Duodenal mucosa (tissue), 2 donors: ENCODE measurements around the gene HECTD4.

Experiments
- H3K27ac ChIP-seq: one replicate; pipeline ENCODE4 v1.7.0; 2013; ENCODE audit warnings: low read depth, low read length
- H3K27me3 ChIP-seq, 2 donors: one replicate each; pipeline ENCODE4 v1.7.0; 2013; ENCODE audit warnings: low read length in 2 of 2, control low read depth in 1 of 2; ENCODE audit not compliant: insufficient read depth in 2 of 2, control insufficient read depth in 1 of 2
- H3K36me3 ChIP-seq, 2 donors: one replicate each; pipeline ENCODE4 v1.7.0; 2013; ENCODE audit warnings: low read length in 2 of 2, control low read depth in 1 of 2; ENCODE audit not compliant: insufficient read depth in 2 of 2, control insufficient read depth in 1 of 2
- H3K4me1 ChIP-seq, 2 donors: one replicate each; pipeline ENCODE4 v1.7.0; 2013; ENCODE audit warnings: low read length in 2 of 2, control low read depth in 1 of 2; ENCODE audit not compliant: insufficient read depth in 2 of 2, control insufficient read depth in 1 of 2
- H3K4me3 ChIP-seq, 2 donors: one replicate each; pipeline ENCODE4 v1.7.0; 2013; ENCODE audit warnings: low read length in 2 of 2, low read depth in 1 of 2
- H3K9ac ChIP-seq, 2 donors: one replicate each; pipeline ENCODE4 v1.7.0; 2013; ENCODE audit warnings: low read length in 2 of 2, low read depth in 1 of 2
- H3K9me3 ChIP-seq, 2 donors: one replicate each; pipeline ENCODE4 v1.7.0; 2013; ENCODE audit warnings: low read length in 2 of 2, control low read depth in 1 of 2; ENCODE audit not compliant: control insufficient read depth in 1 of 2

Gene HECTD4

GRCh38 chr12:112167718-112168525 lies 214.3 kb downstream of the HECTD4 start:
- no peaks in the 10 kb centered on the region for H3K9me3 ChIP-seq
- H3K9ac ChIP-seq: no peak overlapping the region
- no peak overlapping the region for H3K4me3 ChIP-seq
- peaks cover 3 to 4% of the 10 kb centered on the region in 2 donors for H3K4me1 ChIP-seq
- H3K36me3 ChIP-seq: peaks cover 19 to 48% of the 10 kb centered on the region in 2 donors
- no peaks in the 10 kb centered on the region for H3K27me3 ChIP-seq
- no peak overlapping the region for H3K27ac ChIP-seq

GRCh38 chr12:112167031-112167461 lies 215.2 kb downstream of the HECTD4 start:
- Histone ChIP-seq H3K36me3 (peaks cover 13 to 48% of the 10 kb centered on the region in 2 donors), H3K4me1 (peaks cover 3 to 4% of the 10 kb centered on the region in 2 donors), H3K27me3 (no peaks in the 10 kb centered on the region), H3K4me3 (no peak overlapping the region), H3K9ac (no peak overlapping the region), H3K9me3 (no peaks in the 10 kb centered on the region), H3K27ac (no peak overlapping the region)

DNA sequence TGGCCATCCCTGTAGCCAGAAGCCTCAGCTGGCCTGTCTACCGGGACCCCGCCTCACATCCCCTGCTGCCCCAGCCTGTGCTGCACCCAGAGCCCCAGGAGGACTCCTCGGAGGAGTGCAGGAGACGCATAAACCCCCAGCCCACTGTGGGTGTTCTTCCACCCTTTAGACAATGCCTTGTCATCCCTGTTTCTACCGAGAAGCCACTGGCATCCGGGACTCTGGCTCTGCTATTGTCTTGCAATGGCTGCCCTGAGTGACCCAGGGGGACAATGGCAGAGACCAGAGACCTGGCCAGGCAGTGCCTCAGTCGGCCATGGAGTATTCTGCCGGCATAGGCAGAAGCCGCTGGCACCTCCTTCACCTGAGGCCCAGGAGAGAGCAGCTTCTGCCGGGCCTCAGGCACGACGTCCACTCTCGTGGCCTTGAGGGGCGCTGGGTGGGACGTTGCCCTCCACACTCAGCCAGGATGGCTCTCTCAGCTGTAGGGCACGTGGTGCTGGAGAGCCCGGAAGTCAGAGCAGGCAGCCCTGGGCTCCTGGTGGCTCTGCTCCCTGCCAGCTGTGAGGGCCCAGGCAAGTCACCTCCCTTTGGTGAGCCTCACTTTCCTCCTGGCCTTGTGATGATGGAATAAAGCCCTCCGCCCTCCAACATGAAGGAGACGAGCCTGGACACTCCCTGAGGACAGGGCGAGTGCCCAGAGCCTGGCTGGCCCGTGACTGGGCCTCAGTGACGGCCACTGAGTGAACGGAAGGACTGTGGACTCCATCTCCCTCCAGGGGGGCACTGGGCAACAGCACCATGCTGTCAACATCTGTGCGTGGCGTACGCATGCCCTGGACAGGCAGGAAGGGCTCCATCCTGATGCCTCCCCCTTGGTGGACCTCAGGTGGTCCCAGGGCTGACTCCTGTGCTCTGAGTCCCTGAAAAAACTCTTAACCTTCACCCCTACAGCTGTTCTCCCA lies 215.9 kb downstream of the HECTD4 start:
- H3K27ac ChIP-seq: no peak overlapping the region
- H3K9me3 ChIP-seq: no peaks in the 10 kb centered on the region
- H3K27me3 ChIP-seq: no peaks in the 10 kb centered on the region
- no peak overlapping the region for H3K4me3 ChIP-seq
- peaks cover 8 to 49% of the 10 kb centered on the region in 2 donors for H3K36me3 ChIP-seq
- peaks cover 3 to 4% of the 10 kb centered on the region in 2 donors for H3K4me1 ChIP-seq
- H3K9ac ChIP-seq: no peak overlapping the region

GRCh38 chr12:112165624-112166023 lies 216.6 kb downstream of the HECTD4 start:
- no peaks in the 10 kb centered on the region for H3K27me3 ChIP-seq
- H3K9ac ChIP-seq: no peak overlapping the region
- no peak overlapping the region for H3K4me3 ChIP-seq
- H3K9me3 ChIP-seq: no peaks in the 10 kb centered on the region
- no peak overlapping the region for H3K27ac ChIP-seq
- no peaks in the 10 kb centered on the region for H3K4me1 ChIP-seq
- peaks cover 12 to 49% of the 10 kb centered on the region in 2 donors for H3K36me3 ChIP-seq

DNA sequence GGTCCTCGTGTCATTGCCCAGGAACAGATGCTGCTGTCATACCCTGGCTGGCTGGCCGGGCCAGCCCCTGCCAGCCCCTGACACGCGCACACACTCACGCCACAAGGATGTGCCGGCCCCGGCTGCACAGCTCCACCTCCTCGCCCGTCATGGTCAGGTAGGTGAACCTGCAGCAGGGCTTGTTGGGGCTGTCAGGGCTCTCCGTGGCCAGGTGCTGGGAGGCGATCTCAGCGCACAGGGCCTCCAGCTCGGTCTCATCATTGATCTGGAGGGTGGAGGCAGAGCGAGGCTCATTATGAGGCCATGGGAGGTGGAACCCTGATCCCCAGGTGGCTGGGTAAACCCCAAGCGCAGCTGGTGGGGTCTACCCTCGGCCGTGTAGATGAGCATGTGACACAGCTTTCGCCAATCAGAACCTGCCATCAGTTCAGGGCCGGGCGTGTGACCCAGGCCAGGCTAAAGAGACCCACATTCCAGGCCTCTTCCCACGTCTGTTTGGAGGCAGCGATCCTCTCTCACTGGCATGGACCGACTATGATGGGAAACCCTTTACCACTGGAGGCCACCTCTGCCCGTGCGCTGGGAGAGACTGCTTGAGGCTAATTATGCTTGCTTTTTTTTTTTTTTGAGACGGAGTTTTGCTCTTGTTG lies 218.1 kb downstream of the HECTD4 start:
- Histone ChIP-seq H3K9ac (no peak overlapping the region), H3K27me3 (no peaks in the 10 kb centered on the region), H3K9me3 (no peaks in the 10 kb centered on the region), H3K4me3 (no peak overlapping the region), H3K4me1 (no peaks in the 10 kb centered on the region), H3K27ac (no peak overlapping the region), H3K36me3 (peaks cover 13 to 52% of the 10 kb centered on the region in 2 donors)

GRCh38 chr12:112163471-112163991 lies 218.7 kb downstream of the HECTD4 start:
- H3K27me3 ChIP-seq: no peaks in the 10 kb centered on the region
- H3K27ac ChIP-seq: no peak overlapping the region
- peaks cover 13 to 58% of the 10 kb centered on the region in 2 donors for H3K36me3 ChIP-seq
- H3K4me1 ChIP-seq: no peaks in the 10 kb centered on the region
- no peak overlapping the region for H3K4me3 ChIP-seq
- H3K9ac ChIP-seq: no peak overlapping the region
- H3K9me3 ChIP-seq: peaks cover 0 to under 1% of the 10 kb centered on the region in 2 donors

- Histone ChIP-seq H3K4me1 (no peaks in the 10 kb centered on the region), H3K9me3 (peaks cover 0 to 4% of the 10 kb centered on the region in 2 donors), H3K36me3 (peaks cover 10 to 62% of the 10 kb centered on the region in 2 donors), H3K27me3 (no peaks in the 10 kb centered on the region), H3K27ac (no peak overlapping the region), H3K9ac (no peak overlapping the region), H3K4me3 (no peak overlapping the region)
Observed at GRCh38 chr12:112163056-112163455, 219.2 kb downstream of the HECTD4 start.

DNA sequence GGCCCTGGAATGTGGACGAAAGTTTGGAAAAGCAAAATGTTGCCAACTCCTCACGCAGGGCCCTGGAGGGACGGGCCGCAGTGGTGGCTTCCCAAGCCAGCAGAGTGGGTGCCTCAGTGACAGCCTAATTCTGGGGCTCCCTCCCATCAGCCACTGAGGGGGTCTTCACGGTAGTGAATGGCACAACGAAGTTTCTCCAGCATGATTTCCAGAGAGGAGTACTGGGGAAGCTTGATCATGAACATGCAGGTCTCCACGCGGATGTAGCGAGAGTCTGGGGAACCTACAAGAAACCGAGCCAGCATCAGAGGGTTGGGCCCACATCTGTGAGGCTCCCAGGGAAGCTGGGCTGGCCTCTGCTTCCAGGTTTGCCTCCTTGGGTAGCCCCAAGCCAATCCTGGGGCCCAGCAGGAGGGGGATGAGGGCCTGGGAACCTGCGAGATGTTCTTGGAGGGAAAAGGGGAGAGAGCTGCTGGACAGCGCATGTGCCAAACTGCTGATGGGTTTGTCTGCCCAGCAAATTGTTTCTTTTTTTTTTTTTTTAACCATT lies 219.9 kb downstream of the HECTD4 start:
- Histone ChIP-seq H3K36me3 (peaks cover 8 to 63% of the 10 kb centered on the region in 2 donors), H3K9me3 (peaks cover 0 to 4% of the 10 kb centered on the region in 2 donors), H3K4me1 (no peaks in the 10 kb centered on the region), H3K9ac (no peak overlapping the region), H3K27ac (no peak overlapping the region), H3K27me3 (no peaks in the 10 kb centered on the region), H3K4me3 (no peak overlapping the region)

DNA sequence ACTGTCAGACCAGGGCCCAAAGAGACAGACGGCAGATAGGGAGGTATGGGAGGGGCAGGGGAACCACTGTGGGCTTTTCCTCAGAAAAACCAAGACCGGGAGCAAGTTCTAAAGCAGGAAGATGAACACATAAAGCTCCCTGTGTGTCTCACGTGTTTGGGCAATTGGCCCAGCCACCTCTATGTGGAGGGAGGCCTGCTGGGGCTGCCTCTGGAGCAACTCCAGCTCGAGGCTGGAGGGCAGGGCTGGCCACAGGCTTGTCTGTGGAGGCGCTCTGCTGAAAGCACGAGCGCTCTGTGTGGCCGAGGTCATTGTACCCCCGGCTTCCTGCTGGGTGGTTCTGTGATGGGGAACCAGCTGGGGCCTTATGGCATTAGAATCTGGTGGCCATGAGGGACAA lies 220.5 kb downstream of the HECTD4 start:
- H3K36me3 ChIP-seq: peaks cover 8 to 62% of the 10 kb centered on the region in 2 donors

More for the DNA sequence above, 220.5 kb downstream of the HECTD4 start:
- Histone ChIP-seq H3K4me3 (no peak overlapping the region), H3K27ac (no peak overlapping the region), H3K9ac (no peak overlapping the region), H3K9me3 (peaks cover 0 to 4% of the 10 kb centered on the region in 2 donors), H3K4me1 (no peaks in the 10 kb centered on the region), H3K27me3 (no peaks in the 10 kb centered on the region)
